ENCODE measurements around the gene TSPAN18. TPM values are rescaled to one million over a fixed set of nuclear protein-coding genes. Genes with fewer than 3 reads are reported as not detected.

Gene TSPAN18
- total RNA-seq, 2 experiments from 2014 or later: 38.7 to 42.3 TPM

- POLR2A ChIA-PET: no interaction called here
- Mint-ChIP-seq H3K4me3 (no peak overlapping the region), H3K4me1 (no peaks in the 10 kb centered on the region), H3K9me3 (no peaks in the 10 kb centered on the region), H3K27ac (no peak overlapping the region), H3K36me3 (ENCODE audit: low read depth) (no peaks in the 10 kb centered on the region), H3K27me3 (no peaks in the 10 kb centered on the region)
- DNase-seq: no peak
- CTCF ChIA-PET: interaction anchor here (0.5 to 1.3 kb wide), 2 partner anchors 87 to 205 kb away, joined by 3 read pairs; no protein-coding TSS in a partner anchor
Measured at GRCh38 chr11:44824300-44824704, 97.5 kb downstream of the TSPAN18 start.

GRCh38 chr11:44825058-44825785 is 98.5 kb downstream of the TSPAN18 start:
- Mint-ChIP-seq H3K27me3 (no peaks in the 10 kb centered on the region), H3K9me3 (no peaks in the 10 kb centered on the region), H3K36me3 (ENCODE audit: low read depth) (no peaks in the 10 kb centered on the region), H3K27ac (no peak overlapping the region), H3K4me1 (no peaks in the 10 kb centered on the region), H3K4me3 (no peak overlapping the region)
- ChIA-PET CTCF (interaction anchor here (1.3 kb wide), 1 partner anchor 86 kb away, joined by 3 read pairs; no protein-coding TSS in a partner anchor), POLR2A (no interaction called here)
- no peak for DNase-seq

GRCh38 chr11:44826922-44827643 is 100.3 kb downstream of the TSPAN18 start:
- no peaks in the 10 kb centered on the region for H3K9me3 Mint-ChIP-seq
- H3K27ac Mint-ChIP-seq: no peak overlapping the region
- H3K4me3 Mint-ChIP-seq: no peak overlapping the region
- POLR2A ChIA-PET: no interaction called here
- CTCF ChIA-PET: no interaction called here
- no peaks in the 10 kb centered on the region for H3K27me3 Mint-ChIP-seq
- no peaks in the 10 kb centered on the region for H3K36me3 Mint-ChIP-seq (ENCODE audit: low read depth)
- peaks cover 5% of the 10 kb centered on the region for H3K4me1 Mint-ChIP-seq
- DNase-seq: no peak

GRCh38 chr11:44828296-44828695 is 101.5 kb downstream of the TSPAN18 start:
- ChIA-PET POLR2A (no interaction called here), CTCF (no interaction called here)
- Mint-ChIP-seq H3K9me3 (no peaks in the 10 kb centered on the region), H3K27ac (no peak overlapping the region), H3K4me3 (no peak overlapping the region), H3K36me3 (ENCODE audit: low read depth) (no peaks in the 10 kb centered on the region), H3K27me3 (no peaks in the 10 kb centered on the region), H3K4me1 (peaks cover 5% of the 10 kb centered on the region)
- DNase-seq: no peak

GRCh38 chr11:44829838-44830237 is 103.1 kb downstream of the TSPAN18 start:
- CTCF ChIA-PET: interaction anchor here (0.6 kb wide), 1 partner anchor 11 kb away, joined by 3 read pairs; no protein-coding TSS in a partner anchor
- POLR2A ChIA-PET: no interaction called here
- Mint-ChIP-seq H3K27me3 (no peaks in the 10 kb centered on the region), H3K9me3 (no peaks in the 10 kb centered on the region), H3K4me3 (no peak overlapping the region), H3K36me3 (ENCODE audit: low read depth) (no peaks in the 10 kb centered on the region), H3K4me1 (peaks cover 5% of the 10 kb centered on the region), H3K27ac (no peak overlapping the region)
- DNase-seq: no peak

GRCh38 chr11:44831605-44832394 is 105.0 kb downstream of the TSPAN18 start:
- Mint-ChIP-seq H3K4me1 (peaks cover 5% of the 10 kb centered on the region), H3K27ac (no peak overlapping the region), H3K4me3 (no peak overlapping the region), H3K36me3 (ENCODE audit: low read depth) (no peaks in the 10 kb centered on the region), H3K9me3 (no peaks in the 10 kb centered on the region), H3K27me3 (peaks cover 7% of the 10 kb centered on the region)
- DNase-seq: no peak
- CTCF ChIA-PET: no interaction called here
- POLR2A ChIA-PET: no interaction called here

- H3K4me3 Mint-ChIP-seq: no peak overlapping the region
- POLR2A ChIA-PET: no interaction called here
- no peak overlapping the region for H3K27ac Mint-ChIP-seq
- peaks cover 5% of the 10 kb centered on the region for H3K4me1 Mint-ChIP-seq
- CTCF ChIA-PET: no interaction called here
- no peaks in the 10 kb centered on the region for H3K36me3 Mint-ChIP-seq (ENCODE audit: low read depth)
- peaks cover 12% of the 10 kb centered on the region for H3K27me3 Mint-ChIP-seq
- DNase-seq: no peak
- H3K9me3 Mint-ChIP-seq: no peaks in the 10 kb centered on the region
Measured at GRCh38 chr11:44832452-44832851, 105.7 kb downstream of the TSPAN18 start.

GRCh38 chr11:44833221-44833876 is 106.6 kb downstream of the TSPAN18 start:
- ChIA-PET POLR2A (no interaction called here), CTCF (no interaction called here)
- Mint-ChIP-seq H3K36me3 (ENCODE audit: low read depth) (no peaks in the 10 kb centered on the region), H3K27me3 (peaks cover 12% of the 10 kb centered on the region), H3K27ac (no peak overlapping the region), H3K4me1 (peaks cover 5% of the 10 kb centered on the region), H3K4me3 (no peak overlapping the region), H3K9me3 (no peaks in the 10 kb centered on the region)
- DNase-seq: no peak

GRCh38 chr11:44833877-44834452 is 107.2 kb downstream of the TSPAN18 start:
- peaks cover 12% of the 10 kb centered on the region for H3K27me3 Mint-ChIP-seq
- H3K4me1 Mint-ChIP-seq: peaks cover 5% of the 10 kb centered on the region
- no peak overlapping the region for H3K27ac Mint-ChIP-seq
- H3K36me3 Mint-ChIP-seq (ENCODE audit: low read depth): no peaks in the 10 kb centered on the region
- POLR2A ChIA-PET: no interaction called here
- H3K9me3 Mint-ChIP-seq: no peaks in the 10 kb centered on the region
- no peak overlapping the region for H3K4me3 Mint-ChIP-seq
- DNase-seq: no peak
- CTCF ChIA-PET: no interaction called here

- Mint-ChIP-seq H3K27ac (no peak overlapping the region), H3K27me3 (peaks cover 12% of the 10 kb centered on the region)
- CTCF ChIA-PET: no interaction called here
Measured at GRCh38 chr11:44834846-44835245, 108.1 kb downstream of the TSPAN18 start.

GRCh38 chr11:44835296-44835695 is 108.5 kb downstream of the TSPAN18 start:
- DNase-seq: no peak
- Mint-ChIP-seq H3K27ac (no peak overlapping the region), H3K36me3 (ENCODE audit: low read depth) (no peaks in the 10 kb centered on the region), H3K9me3 (no peaks in the 10 kb centered on the region), H3K4me1 (peaks cover 5% of the 10 kb centered on the region), H3K4me3 (no peak overlapping the region), H3K27me3 (peaks cover 12% of the 10 kb centered on the region)
- ChIA-PET POLR2A (no interaction called here), CTCF (no interaction called here)

More at GRCh38 chr11:44834846-44835245, 108.1 kb downstream of the TSPAN18 start:
- Mint-ChIP-seq H3K4me1 (peaks cover 5% of the 10 kb centered on the region), H3K36me3 (ENCODE audit: low read depth) (no peaks in the 10 kb centered on the region), H3K4me3 (no peak overlapping the region), H3K9me3 (no peaks in the 10 kb centered on the region)
- no peak for DNase-seq
- POLR2A ChIA-PET: no interaction called here

- CTCF ChIA-PET: interaction anchor here (0.6 to 1.1 kb wide), 2 partner anchors 60 to 282 kb away, joined by 3 read pairs; no protein-coding TSS in a partner anchor
- POLR2A ChIA-PET: no interaction called here
- H3K36me3 Mint-ChIP-seq (ENCODE audit: low read depth): no peaks in the 10 kb centered on the region
Measured at GRCh38 chr11:44835938-44836337, 109.2 kb downstream of the TSPAN18 start.

More at GRCh38 chr11:44835938-44836337, 109.2 kb downstream of the TSPAN18 start:
- peaks cover 12% of the 10 kb centered on the region for H3K27me3 Mint-ChIP-seq
- no peak overlapping the region for H3K27ac Mint-ChIP-seq
- no peaks in the 10 kb centered on the region for H3K9me3 Mint-ChIP-seq
- no peak overlapping the region for H3K4me3 Mint-ChIP-seq
- peaks cover 5% of the 10 kb centered on the region for H3K4me1 Mint-ChIP-seq
- no peak for DNase-seq

Measured in activated CD4-positive, alpha-beta memory T cell treated with anti-CD3 and anti-CD28 coated beads, Interleukin-2, amount 10 ng/mL, durations not matched to agents 7 days and 5 days (primary cell).